K562 (cell line): Measurements from ENCODE around the gene CD151. TPM values are rescaled to one million over a fixed set of nuclear protein-coding genes. Genes with fewer than 3 reads are reported as not detected.

ENCODE experiments used
- CREB1 ChIP-seq, 2 experiments: sonication (generic) in 1 of 2; formaldehyde crosslinking in 1 of 2; IDR thresholded peaks; 2 replicates each; pipeline versions ENCODE4 v1.6.1 to v1.8.0; 2012 to 2022; ENCODE audit warnings: inconsistent platforms in 1 of 2, mild to moderate bottlenecking in 1 of 2, missing genetic modification reagents in 1 of 2, moderate library complexity in 1 of 2
- HCFC1 ChIP-seq: IDR thresholded peaks from 2 replicates; pipeline ENCODE4 v1.6.1; 2012; ENCODE audit warnings: low read depth, low read length, improper control_type of control experiment
- MTA3 ChIP-seq: fragments of 450-650 bp; formaldehyde crosslinking; IDR thresholded peaks from 2 replicates; pipeline ENCODE4 v1.6.1; 2017; ENCODE audit warnings: mild to moderate bottlenecking, borderline replicate concordance
- SMAD4 ChIP-seq: fragments of 250-450 bp; sonication (Bioruptor Pico); conservative IDR thresholded peaks from 2 replicates; pipeline ENCODE4 v1.8.0; 2021; ENCODE audit warnings: inconsistent platforms, mild to moderate bottlenecking, moderate library complexity
- SRF ChIP-seq, 2 experiments: fragments of 250-450, 450-650 bp in 1 of 2; sonication (Bioruptor Pico) in 1 of 2; sonication (generic) in 1 of 2; formaldehyde crosslinking; IDR thresholded peaks; 2 replicates each; pipeline versions ENCODE4 v1.5.0 to v1.5.1; 2020 to 2022; ENCODE audit warnings: mild to moderate bottlenecking in 1 of 2, missing genetic modification reagents in 1 of 2
- ZFX ChIP-seq: sonication (generic); formaldehyde crosslinking; IDR thresholded peaks from 2 replicates; pipeline ENCODE4 v1.8.0; 2022; ENCODE audit warnings: mild to moderate bottlenecking, missing genetic modification reagents, moderate library complexity
- polyA plus RNA-seq, 8 experiments: library from polyadenylated mRNA; depleted of rRNA in 4 of 8; stranded (reverse) in 5 of 8; unstranded in 3 of 8; fragments of >200 nt; fragmentation: Nextera tagmentation in 2 of 8; fragmentation: Illumina TruSeq in 1 of 8; extraction: Ambion mirVana in 2 of 8; extraction: Trizol in 1 of 8; gene quantifications; 2 replicates each; pipeline versions ENCODE4 v1.2.1 to v1.2.3, GENCODE V29; 2011 to 2014; ENCODE audit warnings: inconsistent platforms in 1 of 8, missing spikeins in 1 of 8
- total RNA-seq, 7 experiments: library from RNA; depleted of rRNA in 6 of 7; stranded (reverse); fragments of >200 nt in 6 of 7; fragmentation: Illumina TruSeq in 2 of 7; extraction: Trizol in 2 of 7; gene quantifications; 2 replicates each; pipeline versions ENCODE4 v1.2.1 to v1.2.3, GENCODE V29; 2011 to 2021; ENCODE audit warnings: low replicate concordance in 1 of 7
- TF ChIP-seq, protein P1 (sequence below), 2 experiments: fragments of 450-650 bp in 1 of 2; IDR thresholded peaks; 2 replicates each; pipeline ENCODE4 v1.6.1; 2011 to 2017; ENCODE audit warnings: low read depth in 2 of 2, antibody characterized with exemption in 1 of 2, borderline replicate concordance in 1 of 2, low read length in 1 of 2, mild to moderate bottlenecking in 1 of 2, mixed read lengths in 1 of 2; ENCODE audit not compliant: control insufficient read depth in 1 of 2
- TF ChIP-seq, protein P2 (sequence below), 2 experiments: fragments of 150-350 bp in 1 of 2; IDR thresholded peaks; 2 replicates each; pipeline ENCODE4 v1.6.1; 2012 to 2016; ENCODE audit warnings: low read depth in 2 of 2, low read length in 2 of 2, mild to moderate bottlenecking in 1 of 2, moderate library complexity in 1 of 2
- TF ChIP-seq, protein P3 (sequence below): fragments of 250-450 bp; sonication (Bioruptor Pico); IDR thresholded peaks from 2 replicates; pipeline ENCODE4 v1.6.1; 2021; ENCODE audit warnings: mild to moderate bottlenecking
- TF ChIP-seq, protein P4 (sequence below), 2 experiments: IDR thresholded peaks; 2 replicates each; pipeline ENCODE4 v1.6.1; 2011; ENCODE audit warnings: borderline replicate concordance in 1 of 2, control low read depth in 1 of 2, low read depth in 1 of 2, low read length in 1 of 2, mild to moderate bottlenecking in 1 of 2, mixed read lengths in 1 of 2, moderate library complexity in 1 of 2; ENCODE audit not compliant: insufficient read depth in 1 of 2, insufficient read length in 1 of 2, poor library complexity in 1 of 2, severe bottlenecking in 1 of 2; ENCODE audit errors: extremely low read depth in 1 of 2
- TF ChIP-seq, protein P5 (sequence below): sonication (generic); formaldehyde crosslinking; IDR thresholded peaks from 2 replicates; pipeline ENCODE4 v1.8.0; 2022; ENCODE audit warnings: missing genetic modification reagents, mild to moderate bottlenecking, moderate library complexity, borderline replicate concordance
- TF ChIP-seq, protein P6 (sequence below), 2 experiments: fragments of 250-450 bp in 1 of 2; fragments of 450-650 bp in 1 of 2; sonication (Bioruptor Pico) in 1 of 2; IDR thresholded peaks; 2 replicates each; pipeline versions ENCODE4 v1.6.1 to v1.8.0; 2016 to 2021; ENCODE audit warnings: mild to moderate bottlenecking in 2 of 2, moderate library complexity in 2 of 2, missing compliant biosample characterization in 1 of 2, missing genetic modification characterization in 1 of 2

Gene CD151
- total and polyA plus RNA-seq, 9 of the 15 experiments (the other 6 are each of a cell fraction or from before 2014, with no cell fraction given): 2.3 to 187 (median 140) TPM

DNA sequence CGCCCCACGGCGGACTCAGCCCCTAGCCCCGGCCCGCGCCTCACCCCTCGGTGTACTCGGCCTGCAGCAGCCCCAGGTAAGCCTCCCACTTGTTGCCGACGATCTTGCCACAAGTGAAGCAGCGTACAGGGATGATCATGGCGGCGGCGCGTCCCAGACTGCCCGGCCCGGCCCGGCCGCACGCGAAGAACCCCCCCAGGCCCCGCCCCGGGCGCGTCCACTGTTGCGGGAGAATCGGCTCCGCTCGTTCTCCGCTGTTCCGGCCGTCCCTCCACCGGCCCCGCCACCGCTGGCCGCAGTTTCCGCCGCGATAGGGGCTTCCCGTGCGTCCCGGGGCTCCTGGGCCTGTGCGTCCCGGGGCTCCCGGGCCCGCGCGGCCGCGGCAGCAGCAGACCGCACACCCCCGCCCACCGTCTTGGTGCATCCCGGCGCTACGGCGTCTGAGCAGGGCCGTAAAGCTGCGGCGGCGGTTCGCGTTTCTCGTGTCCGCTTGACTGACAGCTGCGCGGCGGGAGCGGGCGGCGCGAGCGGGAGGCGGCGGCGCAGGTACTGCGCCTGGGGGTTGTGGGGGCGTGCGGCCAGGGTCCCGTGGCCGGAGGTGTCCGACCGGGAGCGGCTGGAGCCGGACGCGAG is 9.7 kb downstream of the CD151 start, which contains the start of the genes POLR2L and TSPAN4 (continued):
- TF ChIP-seq, protein P1, sequence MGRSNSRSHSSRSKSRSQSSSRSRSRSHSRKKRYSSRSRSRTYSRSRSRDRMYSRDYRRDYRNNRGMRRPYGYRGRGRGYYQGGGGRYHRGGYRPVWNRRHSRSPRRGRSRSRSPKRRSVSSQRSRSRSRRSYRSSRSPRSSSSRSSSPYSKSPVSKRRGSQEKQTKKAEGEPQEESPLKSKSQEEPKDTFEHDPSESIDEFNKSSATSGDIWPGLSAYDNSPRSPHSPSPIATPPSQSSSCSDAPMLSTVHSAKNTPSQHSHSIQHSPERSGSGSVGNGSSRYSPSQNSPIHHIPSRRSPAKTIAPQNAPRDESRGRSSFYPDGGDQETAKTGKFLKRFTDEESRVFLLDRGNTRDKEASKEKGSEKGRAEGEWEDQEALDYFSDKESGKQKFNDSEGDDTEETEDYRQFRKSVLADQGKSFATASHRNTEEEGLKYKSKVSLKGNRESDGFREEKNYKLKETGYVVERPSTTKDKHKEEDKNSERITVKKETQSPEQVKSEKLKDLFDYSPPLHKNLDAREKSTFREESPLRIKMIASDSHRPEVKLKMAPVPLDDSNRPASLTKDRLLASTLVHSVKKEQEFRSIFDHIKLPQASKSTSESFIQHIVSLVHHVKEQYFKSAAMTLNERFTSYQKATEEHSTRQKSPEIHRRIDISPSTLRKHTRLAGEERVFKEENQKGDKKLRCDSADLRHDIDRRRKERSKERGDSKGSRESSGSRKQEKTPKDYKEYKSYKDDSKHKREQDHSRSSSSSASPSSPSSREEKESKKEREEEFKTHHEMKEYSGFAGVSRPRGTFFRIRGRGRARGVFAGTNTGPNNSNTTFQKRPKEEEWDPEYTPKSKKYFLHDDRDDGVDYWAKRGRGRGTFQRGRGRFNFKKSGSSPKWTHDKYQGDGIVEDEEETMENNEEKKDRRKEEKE (IDR thresholded peaks at IDR 0.05; ENCODE audit: borderline replicate concordance in 1 of 2, control insufficient read depth in 1 of 2, low read depth in 2 of 2, low read length in 1 of 2): peak in 1 of 2 experiments; percentile 68; a peak in 1 of 4 replicates
- TF ChIP-seq CREB1 (IDR thresholded peaks at IDR 0.05): peak; percentile 33
- TF ChIP-seq CREB1 (CRISPR knock-in tag; IDR thresholded peaks at IDR 0.05): peak; percentile 61
- TF ChIP-seq SRF (CRISPR knock-in tag; IDR thresholded peaks at IDR 0.05): no peak
- TF ChIP-seq, protein P2, sequence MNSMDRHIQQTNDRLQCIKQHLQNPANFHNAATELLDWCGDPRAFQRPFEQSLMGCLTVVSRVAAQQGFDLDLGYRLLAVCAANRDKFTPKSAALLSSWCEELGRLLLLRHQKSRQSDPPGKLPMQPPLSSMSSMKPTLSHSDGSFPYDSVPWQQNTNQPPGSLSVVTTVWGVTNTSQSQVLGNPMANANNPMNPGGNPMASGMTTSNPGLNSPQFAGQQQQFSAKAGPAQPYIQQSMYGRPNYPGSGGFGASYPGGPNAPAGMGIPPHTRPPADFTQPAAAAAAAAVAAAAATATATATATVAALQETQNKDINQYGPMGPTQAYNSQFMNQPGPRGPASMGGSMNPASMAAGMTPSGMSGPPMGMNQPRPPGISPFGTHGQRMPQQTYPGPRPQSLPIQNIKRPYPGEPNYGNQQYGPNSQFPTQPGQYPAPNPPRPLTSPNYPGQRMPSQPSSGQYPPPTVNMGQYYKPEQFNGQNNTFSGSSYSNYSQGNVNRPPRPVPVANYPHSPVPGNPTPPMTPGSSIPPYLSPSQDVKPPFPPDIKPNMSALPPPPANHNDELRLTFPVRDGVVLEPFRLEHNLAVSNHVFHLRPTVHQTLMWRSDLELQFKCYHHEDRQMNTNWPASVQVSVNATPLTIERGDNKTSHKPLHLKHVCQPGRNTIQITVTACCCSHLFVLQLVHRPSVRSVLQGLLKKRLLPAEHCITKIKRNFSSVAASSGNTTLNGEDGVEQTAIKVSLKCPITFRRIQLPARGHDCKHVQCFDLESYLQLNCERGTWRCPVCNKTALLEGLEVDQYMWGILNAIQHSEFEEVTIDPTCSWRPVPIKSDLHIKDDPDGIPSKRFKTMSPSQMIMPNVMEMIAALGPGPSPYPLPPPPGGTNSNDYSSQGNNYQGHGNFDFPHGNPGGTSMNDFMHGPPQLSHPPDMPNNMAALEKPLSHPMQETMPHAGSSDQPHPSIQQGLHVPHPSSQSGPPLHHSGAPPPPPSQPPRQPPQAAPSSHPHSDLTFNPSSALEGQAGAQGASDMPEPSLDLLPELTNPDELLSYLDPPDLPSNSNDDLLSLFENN (IDR thresholded peaks at IDR 0.05; ENCODE audit: low read depth in 2 of 2, low read length in 2 of 2): peak in 1 of 2 experiments; percentile 77; a peak in 2 of 4 replicates
- TF ChIP-seq, protein P3, sequence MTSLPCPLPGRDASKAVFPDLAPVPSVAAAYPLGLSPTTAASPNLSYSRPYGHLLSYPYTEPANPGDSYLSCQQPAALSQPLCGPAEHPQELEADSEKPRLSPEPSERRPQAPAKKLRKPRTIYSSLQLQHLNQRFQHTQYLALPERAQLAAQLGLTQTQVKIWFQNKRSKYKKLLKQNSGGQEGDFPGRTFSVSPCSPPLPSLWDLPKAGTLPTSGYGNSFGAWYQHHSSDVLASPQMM (CRISPR knock-in tag): no peak
- TF ChIP-seq, protein P4, sequence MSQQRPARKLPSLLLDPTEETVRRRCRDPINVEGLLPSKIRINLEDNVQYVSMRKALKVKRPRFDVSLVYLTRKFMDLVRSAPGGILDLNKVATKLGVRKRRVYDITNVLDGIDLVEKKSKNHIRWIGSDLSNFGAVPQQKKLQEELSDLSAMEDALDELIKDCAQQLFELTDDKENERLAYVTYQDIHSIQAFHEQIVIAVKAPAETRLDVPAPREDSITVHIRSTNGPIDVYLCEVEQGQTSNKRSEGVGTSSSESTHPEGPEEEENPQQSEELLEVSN (IDR thresholded peaks at IDR 0.05; ENCODE audit: borderline replicate concordance in 1 of 2, extremely low read depth in 1 of 2, insufficient read depth in 1 of 2, insufficient read length in 1 of 2, low read depth in 1 of 2, low read length in 1 of 2, poor library complexity in 1 of 2, severe bottlenecking in 1 of 2): peak; percentile 39 to 82
- TF ChIP-seq, protein P5, sequence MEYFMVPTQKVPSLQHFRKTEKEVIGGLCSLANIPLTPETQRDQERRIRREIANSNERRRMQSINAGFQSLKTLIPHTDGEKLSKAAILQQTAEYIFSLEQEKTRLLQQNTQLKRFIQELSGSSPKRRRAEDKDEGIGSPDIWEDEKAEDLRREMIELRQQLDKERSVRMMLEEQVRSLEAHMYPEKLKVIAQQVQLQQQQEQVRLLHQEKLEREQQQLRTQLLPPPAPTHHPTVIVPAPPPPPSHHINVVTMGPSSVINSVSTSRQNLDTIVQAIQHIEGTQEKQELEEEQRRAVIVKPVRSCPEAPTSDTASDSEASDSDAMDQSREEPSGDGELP (CRISPR knock-in tag): peak; percentile 45
- TF ChIP-seq ZFX (CRISPR knock-in tag): peak; percentile 73
- peak; percentile 73 for TF ChIP-seq SMAD4 (CRISPR knock-in tag)
- TF ChIP-seq HCFC1: peak; percentile 70
- TF ChIP-seq MTA3: peak; percentile 100
- TF ChIP-seq, protein P6, sequence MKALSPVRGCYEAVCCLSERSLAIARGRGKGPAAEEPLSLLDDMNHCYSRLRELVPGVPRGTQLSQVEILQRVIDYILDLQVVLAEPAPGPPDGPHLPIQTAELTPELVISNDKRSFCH (CRISPR knock-in tag; IDR thresholded peaks at IDR 0.05): no peak
- TF ChIP-seq, protein P6 (tag; IDR thresholded peaks at IDR 0.05): peak; percentile 86; the same call in 1 of the 2 replicates
